Cerebellar cortex (tissue), 1 donor: ENCODE results near the gene KIF16B.
"Not testable (repeated sequence)": the region's sequence is repeated elsewhere in the genome, so short reads cannot be mapped to it uniquely, and the experiment has no call there.

Source experiments
- DNase-seq: peaks from one replicate; pipeline ENCODE4 v3.0.0-alpha.2; 2015; ENCODE audit warnings: low spot score

Gene KIF16B

GRCh38 chr20:16476032-16476431, 97.2 kb downstream of the KIF16B start:
- peak; percentile 80 for DNase-seq

- DNase-seq: no peak
Measured at GRCh38 chr20:16475225-16475624, 98.0 kb downstream of the KIF16B start.

DNA sequence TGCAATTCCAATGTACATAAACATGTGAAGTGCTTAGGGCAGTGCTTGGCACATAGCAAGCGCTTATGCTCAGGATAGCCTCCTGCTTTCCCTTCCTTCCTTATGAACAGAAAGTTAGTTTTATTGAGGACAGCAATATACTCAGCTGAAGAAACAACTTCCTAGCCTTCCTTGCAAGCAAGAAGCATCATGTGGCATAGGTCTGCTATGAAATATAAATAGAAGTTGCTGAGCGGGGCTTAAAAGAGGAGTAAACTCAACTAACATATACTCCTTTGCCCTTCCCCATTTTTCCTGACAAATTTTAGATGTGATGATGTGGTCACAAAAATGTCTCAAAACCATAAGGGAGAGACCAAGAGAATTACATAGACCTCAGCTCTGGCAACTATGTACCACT, 98.9 kb downstream of the KIF16B start:
- DNase-seq: no peak

DNA sequence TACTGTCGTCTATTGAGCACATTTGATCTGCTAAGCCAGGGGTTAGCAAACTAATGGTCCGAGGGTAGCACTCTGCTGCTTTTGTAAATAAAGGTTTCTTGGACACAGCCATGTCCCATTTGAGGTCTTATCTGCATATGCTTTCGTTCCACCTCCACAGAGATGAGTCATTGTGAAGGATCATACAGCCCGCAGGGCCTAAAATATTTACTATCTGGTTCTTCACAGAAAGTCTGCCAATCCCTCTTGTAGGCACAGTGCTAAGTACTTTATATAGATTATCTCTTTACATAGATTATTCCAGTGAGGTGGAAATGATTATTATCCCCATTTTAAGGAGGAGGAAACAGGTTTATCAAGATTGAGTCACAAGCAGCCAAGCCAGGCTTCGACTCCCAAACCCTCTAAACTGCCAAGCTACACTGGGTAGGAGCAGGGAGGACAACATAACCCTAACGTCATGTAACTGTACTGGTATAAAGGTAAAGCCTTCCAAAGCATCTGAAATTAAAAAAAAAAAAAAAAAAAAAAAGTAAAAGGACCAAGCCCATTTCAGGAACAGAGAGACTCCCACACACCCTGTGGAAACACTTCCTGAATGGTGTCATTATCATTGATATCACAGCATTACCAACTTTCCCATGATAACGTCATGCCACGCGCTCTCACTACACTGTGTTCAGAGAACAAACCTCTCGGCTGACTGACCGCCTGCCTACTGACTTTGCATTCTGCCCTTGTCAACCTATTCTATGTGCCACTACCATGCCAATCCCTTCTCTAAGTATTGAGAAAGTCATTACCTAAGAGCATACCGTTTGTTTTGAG, 101.0 kb downstream of the KIF16B start:
- DNase-seq: no peak

DNA sequence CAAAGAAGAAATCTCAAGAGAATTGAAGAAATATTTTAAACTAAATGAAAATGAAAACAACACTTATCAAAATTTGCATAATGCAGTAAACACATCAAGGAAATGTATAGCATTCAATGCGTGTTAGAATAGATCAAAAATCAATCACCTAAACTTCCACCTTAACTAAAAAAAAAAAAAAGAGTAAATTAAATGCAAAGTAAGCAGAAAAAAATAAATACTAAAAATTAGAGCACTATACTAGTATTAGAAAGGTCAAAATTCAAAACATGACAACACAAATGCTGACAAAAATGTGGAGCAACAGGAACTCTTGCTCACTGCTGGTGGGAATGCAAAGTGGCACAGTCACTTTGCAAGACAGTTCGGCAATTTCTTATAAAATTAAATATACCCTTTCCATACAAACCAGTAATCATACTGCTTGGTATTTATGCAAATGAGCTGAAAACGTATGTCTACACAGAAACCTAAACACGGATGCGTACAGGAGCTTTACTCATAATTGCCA, 103.8 kb downstream of the KIF16B start:
- no peak for DNase-seq

DNA sequence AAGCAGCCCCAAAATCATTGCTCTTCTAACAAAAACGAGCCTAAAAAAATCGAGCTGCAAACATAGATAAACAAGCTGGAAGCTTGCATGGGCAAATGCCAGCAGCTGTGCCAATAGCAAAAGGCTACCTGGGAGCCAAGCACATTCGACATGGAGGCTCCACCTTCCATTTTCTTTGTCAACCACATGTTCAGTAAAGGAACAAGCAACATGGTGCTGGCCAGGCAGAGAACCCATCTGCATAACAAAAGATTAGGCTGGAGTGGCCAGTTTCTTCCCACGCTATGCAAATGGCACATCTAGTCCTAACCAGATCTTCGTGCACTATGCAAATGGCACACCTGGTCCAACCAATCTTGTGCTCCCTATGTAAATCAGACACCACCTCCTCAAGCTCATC, 110.5 kb downstream of the KIF16B start:
- no peak for DNase-seq

GRCh38 chr20:16459019-16459700, 114.1 kb downstream of the KIF16B start:
- peak; percentile 51 for DNase-seq

DNA sequence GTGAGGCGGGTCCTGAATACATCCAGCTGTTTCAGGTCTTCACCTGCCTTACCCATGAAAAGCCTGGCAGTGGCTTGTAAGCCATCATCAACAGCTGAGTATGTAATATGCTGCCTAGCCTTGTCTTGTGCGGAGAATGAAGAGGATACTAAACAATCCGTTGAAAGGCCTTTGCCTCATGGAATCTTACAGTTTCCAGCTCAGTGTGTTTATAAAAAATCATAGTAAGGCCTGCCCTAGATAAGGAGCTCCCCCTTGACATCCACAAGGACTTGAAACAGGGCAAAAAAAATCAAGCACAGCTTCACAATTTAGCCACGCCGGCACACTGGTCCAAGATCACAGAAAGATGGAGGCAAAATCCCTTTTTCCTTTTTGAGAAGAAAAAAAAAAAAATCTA, 115.7 kb downstream of the KIF16B start:
- DNase-seq: no peak

GRCh38 chr20:16455324-16455723, 117.9 kb downstream of the KIF16B start:
- no peak for DNase-seq

DNA sequence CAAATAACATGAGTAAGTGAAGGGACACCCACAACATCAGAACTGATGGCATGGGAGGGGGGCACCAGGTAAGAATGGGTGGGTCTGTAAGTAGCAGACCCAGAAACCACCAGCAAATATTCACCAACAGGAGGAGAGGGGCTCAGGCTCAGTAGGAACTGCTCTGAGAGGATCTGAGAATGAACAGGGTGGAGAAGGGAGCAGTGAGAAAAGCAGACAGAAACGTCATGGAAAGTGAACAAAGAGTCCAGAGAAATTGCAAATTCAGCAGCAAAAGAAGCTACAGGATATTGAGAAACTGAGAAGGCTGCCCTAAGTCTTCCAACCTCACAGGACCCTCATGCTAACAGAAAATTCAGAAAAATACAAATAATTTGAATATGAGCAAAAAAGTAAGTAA, 121.3 kb downstream of the KIF16B start:
- DNase-seq: no peak

- no peak for DNase-seq
Measured at GRCh38 chr20:16451001-16451400, 122.2 kb downstream of the KIF16B start.

- DNase-seq: no peak
Measured at GRCh38 chr20:16446991-16447390, 126.3 kb downstream of the KIF16B start.

GRCh38 chr20:16446246-16446645, 127.0 kb downstream of the KIF16B start:
- DNase-seq: no peak

- no peak for DNase-seq
Measured at GRCh38 chr20:16445482-16445881, 127.8 kb downstream of the KIF16B start.

GRCh38 chr20:16444057-16444777, 129.0 kb downstream of the KIF16B start:
- no peak for DNase-seq

- peak; percentile 88 for DNase-seq
Measured at GRCh38 chr20:16441546-16442164, 131.6 kb downstream of the KIF16B start.

DNA sequence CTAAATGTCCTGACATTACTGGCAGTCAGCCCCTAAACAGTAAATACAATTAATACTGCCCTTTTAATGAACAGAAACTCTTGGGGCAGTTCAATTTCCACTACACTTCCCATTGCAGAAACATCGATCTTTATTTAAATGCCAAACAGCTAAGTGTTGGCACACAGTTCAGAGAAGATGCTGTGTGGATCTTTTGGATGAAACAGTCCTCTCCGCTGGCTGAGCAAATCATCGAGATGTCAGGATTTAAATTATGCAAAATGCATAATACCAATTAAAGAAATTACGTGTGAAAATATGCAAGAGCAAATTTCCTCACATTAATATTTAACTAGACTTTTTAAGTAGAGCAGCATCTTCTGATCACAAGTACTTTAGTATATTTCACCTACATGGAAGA, 132.6 kb downstream of the KIF16B start:
- no peak for DNase-seq

- not testable (repeated sequence) for DNase-seq
Measured at GRCh38 chr20:16439540-16439939, 133.7 kb downstream of the KIF16B start.

DNA sequence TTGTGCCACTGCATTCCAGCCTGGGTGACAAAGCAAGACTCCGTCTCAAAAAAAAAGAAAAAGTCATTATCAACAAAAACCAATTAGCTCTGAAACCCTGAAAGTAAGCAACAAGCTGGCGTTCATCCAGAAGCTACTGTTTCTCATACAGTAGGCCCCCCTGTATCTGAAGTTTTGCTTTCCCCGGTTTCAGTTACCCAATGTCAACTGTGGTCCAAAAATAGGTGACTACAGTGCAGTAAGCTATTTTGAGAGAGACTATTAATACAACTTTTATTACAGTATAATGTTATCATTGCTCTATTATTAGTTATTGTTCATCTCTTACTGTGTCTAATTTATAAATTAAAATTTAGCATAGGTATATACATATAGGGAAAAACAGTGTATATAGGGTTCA, 135.1 kb downstream of the KIF16B start:
- no peak for DNase-seq

DNA sequence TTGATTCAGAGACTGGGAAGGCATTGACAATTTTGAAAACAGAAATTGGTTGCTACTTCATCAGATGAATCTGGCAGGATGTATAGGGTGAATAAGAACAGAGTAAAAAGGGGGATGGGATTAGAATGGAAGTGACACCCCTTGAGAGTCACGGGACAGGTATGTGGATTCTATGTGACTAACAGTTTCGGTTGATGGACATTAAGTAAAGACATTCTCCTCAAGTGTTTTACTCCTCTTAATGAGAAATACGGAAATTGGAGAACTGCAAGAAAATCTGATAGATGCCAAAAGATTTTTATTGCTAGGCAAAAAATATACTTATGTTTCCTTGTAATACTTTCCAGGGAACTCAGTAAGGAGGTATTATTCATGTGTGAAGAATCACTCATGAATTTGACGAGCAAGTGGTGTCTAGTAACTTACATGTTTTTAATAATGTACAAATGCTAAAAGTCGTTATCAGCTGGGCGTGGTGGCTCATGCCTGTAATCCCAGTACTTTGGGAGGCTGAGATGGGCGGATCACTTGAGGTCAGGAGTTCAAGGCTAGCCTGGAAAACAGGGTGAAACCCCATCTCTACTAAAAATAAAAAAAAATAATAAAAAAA, 135.8 kb downstream of the KIF16B start:
- DNase-seq: no peak

DNA sequence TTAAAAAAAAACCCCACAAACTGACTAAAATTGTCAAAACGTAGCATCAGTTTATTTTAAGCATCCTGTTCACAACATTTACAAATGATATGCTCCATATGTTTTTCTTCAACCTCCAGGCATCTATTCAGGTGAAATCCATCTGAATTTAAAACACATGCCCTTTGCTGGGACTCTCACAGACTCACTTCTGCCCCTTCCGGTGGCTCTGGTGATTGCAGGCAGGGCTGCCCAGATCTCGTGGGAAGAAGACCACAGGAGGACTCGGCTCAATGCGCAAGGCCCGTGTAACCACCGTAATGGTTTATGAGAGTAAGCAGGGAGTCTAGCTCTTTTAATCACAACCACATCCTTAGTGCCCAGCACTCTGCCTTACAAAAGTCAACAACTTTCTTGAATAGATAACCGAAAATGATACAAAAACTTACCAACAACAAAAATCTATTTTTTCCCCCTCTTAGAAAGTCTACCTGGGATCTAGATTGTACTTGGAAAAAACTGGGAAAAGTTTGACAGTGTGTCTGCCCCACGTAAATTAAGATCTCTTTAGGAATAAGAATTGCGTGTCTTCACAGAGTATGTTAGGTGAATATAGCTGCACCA, 139.1 kb downstream of the KIF16B start:
- DNase-seq: peak; percentile 42

GRCh38 chr20:16433293-16433580, 140.0 kb downstream of the KIF16B start:
- no peak for DNase-seq
